DND-41 (cell line): Measurements from ENCODE around the gene WDR77.

Experiments used
- ATAC-seq: fragments of 200-7000 bp; cut with Tn5 transposase; 3 replicates; pipeline ENCODE4 v1.9.1; 2021; ENCODE audit warnings: low read depth; ENCODE audit not compliant: insufficient read depth
- DNase-seq: peaks from one replicate; pipeline ENCODE4 v3.0.0-alpha.2; 2020
- H2AFZ ChIP-seq: 2 replicates; pipeline ENCODE4 v1.6.0; 2012; ENCODE audit warnings: low read depth, low read length
- H3K27ac ChIP-seq: 2 replicates; pipeline ENCODE4 v1.5.1; 2012; ENCODE audit warnings: low read length, inconsistent platforms
- H3K27me3 ChIP-seq: fragments of 200-600 bp; sonication (generic); 2 replicates; pipeline ENCODE4 v1.6.0; 2012; ENCODE audit warnings: low read length, mild to moderate bottlenecking, inconsistent platforms; ENCODE audit not compliant: insufficient read depth, poor library complexity
- H3K36me3 ChIP-seq: 2 replicates; pipeline ENCODE4 v1.5.1; 2012; ENCODE audit warnings: low read length, inconsistent platforms; ENCODE audit not compliant: insufficient read depth
- H3K4me1 ChIP-seq: 2 replicates; pipeline ENCODE4 v1.5.1; 2012; ENCODE audit warnings: mild to moderate bottlenecking, low read length; ENCODE audit not compliant: insufficient read depth
- H3K4me2 ChIP-seq: 2 replicates; pipeline ENCODE4 v1.6.0; 2012; ENCODE audit warnings: mild to moderate bottlenecking, moderate library complexity, low read length, inconsistent platforms; ENCODE audit not compliant: insufficient read depth
- H3K4me3 ChIP-seq, 2 experiments: fragments of 200-600 bp in 1 of 2; shearing (Covaris generic) in 1 of 2; 2 replicates each; pipeline ENCODE4 v1.5.1; 2012 to 2016; ENCODE audit warnings: inconsistent platforms in 2 of 2, low read length in 2 of 2, mild to moderate bottlenecking in 2 of 2, low read depth in 1 of 2, moderate library complexity in 1 of 2
- H3K79me2 ChIP-seq: 2 replicates; pipeline ENCODE4 v1.6.0; 2012; ENCODE audit warnings: low read length, inconsistent platforms; ENCODE audit not compliant: insufficient read depth
- H3K9ac ChIP-seq: 2 replicates; pipeline ENCODE4 v1.6.0; 2012; ENCODE audit warnings: low read depth, mild to moderate bottlenecking, inconsistent platforms, low read length, moderate library complexity
- H3K9me3 ChIP-seq: 2 replicates; pipeline ENCODE4 v1.5.1; 2012; ENCODE audit warnings: low read length, moderate library complexity, mild to moderate bottlenecking, inconsistent platforms; ENCODE audit not compliant: insufficient read depth, severe bottlenecking
- H4K20me1 ChIP-seq: 2 replicates; pipeline ENCODE4 v1.6.0; 2012; ENCODE audit warnings: low read length; ENCODE audit not compliant: insufficient read depth
- CTCF ChIP-seq: IDR thresholded peaks from 2 replicates; pipeline ENCODE4 v1.5.1; 2012; ENCODE audit warnings: borderline replicate concordance, low read length, moderate library complexity, mild to moderate bottlenecking; ENCODE audit not compliant: poor library complexity, severe bottlenecking; ENCODE audit errors: extremely low read depth
- EZH2 ChIP-seq: IDR thresholded peaks from 3 replicates; pipeline ENCODE4 v1.6.1; 2012; ENCODE audit warnings: borderline replicate concordance, low read depth, mild to moderate bottlenecking, moderate library complexity, low read length, inconsistent platforms; ENCODE audit not compliant: severe bottlenecking

Gene WDR77

GRCh38 chr1:111414756-111415155 lies 34.3 kb downstream of the WDR77 start:
- Histone ChIP-seq H3K79me2 (no peaks in the 10 kb centered on the region), H3K27me3 (no peaks in the 10 kb centered on the region), H3K4me3 (no peak overlapping the region), H2AFZ (no peak overlapping the region), H4K20me1 (no peaks in the 10 kb centered on the region), H3K9me3 (no peaks in the 10 kb centered on the region), H3K4me1 (no peaks in the 10 kb centered on the region), H3K4me2 (no peak overlapping the region), H3K9ac (no peak overlapping the region), H3K27ac (no peak overlapping the region), H3K36me3 (no peaks in the 10 kb centered on the region)
- no peak for DNase-seq
- no peak for ATAC-seq
- TF ChIP-seq CTCF = no peak
- TF ChIP-seq EZH2 = no peak

GRCh38 chr1:111412839-111413238 lies 36.2 kb downstream of the WDR77 start:
- no peak overlapping the region for H3K4me2 ChIP-seq
- H3K27me3 ChIP-seq = no peaks in the 10 kb centered on the region
- ATAC-seq (no peak), DNase-seq (no peak)
- H4K20me1 ChIP-seq = no peaks in the 10 kb centered on the region
- no peak overlapping the region for H3K27ac ChIP-seq
- H3K9me3 ChIP-seq = no peaks in the 10 kb centered on the region
- H3K4me3 ChIP-seq = no peak overlapping the region
- H3K9ac ChIP-seq = no peak overlapping the region
- no peaks in the 10 kb centered on the region for H3K79me2 ChIP-seq
- no peaks in the 10 kb centered on the region for H3K36me3 ChIP-seq
- no peak for TF ChIP-seq CTCF
- no peak for TF ChIP-seq EZH2
- H3K4me1 ChIP-seq = no peaks in the 10 kb centered on the region
- no peak overlapping the region for H2AFZ ChIP-seq

- no peaks in the 10 kb centered on the region for H3K36me3 ChIP-seq
- no peak overlapping the region for H3K4me3 ChIP-seq
- no peak overlapping the region for H2AFZ ChIP-seq
- DNase-seq = no peak
- H4K20me1 ChIP-seq = no peaks in the 10 kb centered on the region
- H3K27ac ChIP-seq = no peak overlapping the region
- H3K9me3 ChIP-seq = no peaks in the 10 kb centered on the region
- no peak overlapping the region for H3K4me2 ChIP-seq
- ATAC-seq = no peak
- H3K9ac ChIP-seq = no peak overlapping the region
- H3K79me2 ChIP-seq = no peaks in the 10 kb centered on the region
- H3K27me3 ChIP-seq = no peaks in the 10 kb centered on the region
- peaks cover 18% of the 10 kb centered on the region for H3K4me1 ChIP-seq
- TF ChIP-seq EZH2 (no peak), CTCF (no peak)
Measured at GRCh38 chr1:111407301-111407700, 41.8 kb downstream of the WDR77 start.

- H2AFZ ChIP-seq = peak overlapping the region; percentile 66
- H3K27me3 ChIP-seq = no peaks in the 10 kb centered on the region
- ATAC-seq = peak; percentile 97
Measured at GRCh38 chr1:111406321-111406768, 42.7 kb downstream of the WDR77 start.

More at GRCh38 chr1:111406321-111406768, 42.7 kb downstream of the WDR77 start:
- DNase-seq = peak; percentile 68
- peak overlapping the region; percentile 54 for H3K4me2 ChIP-seq
- no peak for TF ChIP-seq EZH2
- no peak for TF ChIP-seq CTCF
- no peaks in the 10 kb centered on the region for H3K36me3 ChIP-seq
- peak overlapping the region in 1 of 2 experiments; percentile 16; a peak in 1 of 4 replicates for H3K4me3 ChIP-seq
- no peak overlapping the region for H3K9ac ChIP-seq
- no peaks in the 10 kb centered on the region for H3K9me3 ChIP-seq
- H4K20me1 ChIP-seq = no peaks in the 10 kb centered on the region
- peak overlapping the region; percentile 62 for H3K27ac ChIP-seq
- H3K79me2 ChIP-seq = no peaks in the 10 kb centered on the region
- peaks cover 18% of the 10 kb centered on the region for H3K4me1 ChIP-seq
